Suppressor macrophage (primary cell): ENCODE data around the gene ENOX1.

ENCODE experiments used
- DNase-seq, 4 experiments: peaks; one replicate each; pipeline ENCODE4 v3.0.0-alpha.2; 2020 to 2022

ENOX1 gene

DNA sequence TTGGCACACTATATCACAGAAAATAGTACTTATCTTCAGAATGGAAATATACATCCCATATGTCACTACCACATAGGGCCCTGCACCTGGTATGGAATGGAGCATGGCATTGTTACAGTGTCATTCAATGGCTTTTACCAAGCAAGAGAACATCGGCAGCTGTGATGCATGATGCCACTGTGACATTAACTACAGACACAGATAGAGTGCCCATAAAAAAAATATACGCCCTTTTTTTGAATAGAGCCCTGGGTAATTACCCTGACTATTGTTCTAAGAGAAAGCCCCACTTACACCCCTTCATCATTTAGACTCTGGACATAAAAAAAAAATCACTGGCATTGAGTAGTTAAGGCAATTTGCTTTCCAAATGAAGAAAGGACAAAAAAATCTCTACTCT is 443.1 kb downstream of the ENOX1 start:
- DNase-seq, result no peak

DNA sequence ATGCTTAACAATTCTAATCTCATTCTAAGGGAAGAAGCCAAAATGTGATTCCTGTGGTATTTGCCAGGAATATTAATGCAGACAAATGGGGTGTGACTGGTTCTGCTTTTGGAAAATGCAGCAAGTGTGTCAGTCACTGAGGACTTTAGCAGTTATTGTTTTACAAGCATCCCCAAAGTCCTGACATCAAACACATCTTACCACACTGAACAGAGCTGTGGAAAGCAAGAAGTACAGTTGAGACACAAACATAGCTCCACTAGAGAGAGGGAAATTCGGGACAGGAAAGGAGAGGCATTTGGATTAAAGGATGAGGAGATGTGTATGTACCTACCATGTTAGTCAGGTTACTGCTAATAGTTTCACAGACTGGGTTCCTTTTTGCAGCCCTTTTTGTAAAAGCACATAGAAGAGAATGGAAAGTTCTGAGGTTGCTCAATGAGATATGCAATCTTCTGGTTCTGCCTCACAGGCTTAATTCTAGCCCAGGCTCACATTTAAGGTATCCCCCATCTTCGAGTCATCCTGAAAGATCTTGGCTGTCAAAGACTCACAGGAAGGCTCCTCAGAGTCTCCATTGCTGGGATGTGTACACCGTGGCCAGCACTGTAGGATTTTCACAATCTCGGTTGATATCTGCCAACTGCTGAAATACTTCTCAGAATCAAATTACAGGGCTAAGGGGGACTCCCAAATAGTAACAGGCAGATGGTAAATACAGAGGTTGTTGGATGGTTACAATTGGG is 446.8 kb downstream of the ENOX1 start:
- DNase-seq, result no peak

DNA sequence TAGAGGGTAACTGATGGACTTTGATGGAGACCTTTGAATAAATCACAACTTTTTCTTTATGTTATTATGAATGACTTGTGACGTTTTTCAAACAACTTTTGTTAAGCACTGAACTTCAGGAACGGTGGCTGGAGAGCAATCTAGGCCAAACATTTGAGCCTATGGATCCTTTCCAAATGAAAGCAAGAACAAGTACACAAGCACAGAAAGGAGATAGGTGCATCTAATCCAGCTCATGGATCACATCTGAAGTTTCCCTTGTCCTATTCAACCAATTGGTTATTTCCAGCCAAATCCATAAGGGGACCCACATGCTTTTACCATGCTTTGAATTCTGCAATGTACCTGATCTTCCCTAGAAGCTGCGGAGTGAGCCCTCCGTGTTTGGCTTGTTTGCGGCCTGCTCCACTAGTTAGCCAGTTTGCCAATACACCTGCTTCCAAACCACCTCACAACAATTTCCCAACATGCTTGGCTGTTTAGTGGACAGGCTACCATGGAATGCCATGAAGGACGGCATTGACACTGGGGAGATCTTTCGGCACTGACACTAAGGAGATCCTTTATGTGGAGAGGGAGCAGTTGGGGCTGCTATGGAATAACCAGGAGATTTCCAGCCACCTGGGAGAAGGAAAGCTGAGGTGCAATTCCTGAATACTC is 447.5 kb downstream of the ENOX1 start:
- no peak for DNase-seq

DNA sequence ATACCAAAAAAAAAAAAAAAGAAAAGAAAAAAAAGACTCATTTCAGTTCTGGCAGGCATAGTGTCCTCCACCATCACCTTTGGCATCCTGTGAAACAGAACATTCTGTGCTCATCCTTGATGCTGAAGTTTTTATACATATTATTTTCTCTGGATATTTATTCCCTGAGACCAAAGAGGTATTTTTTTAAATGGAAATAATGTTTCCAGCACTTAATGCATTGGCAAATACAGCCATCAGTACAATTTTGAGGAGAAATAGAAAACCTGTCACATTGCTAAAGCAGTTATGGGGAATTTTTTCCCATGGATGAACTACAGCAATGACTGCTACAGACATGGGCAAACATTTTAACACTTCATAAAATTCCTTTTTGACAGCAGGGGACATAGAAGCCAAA is 451.0 kb downstream of the ENOX1 start:
- no peak for DNase-seq

DNA sequence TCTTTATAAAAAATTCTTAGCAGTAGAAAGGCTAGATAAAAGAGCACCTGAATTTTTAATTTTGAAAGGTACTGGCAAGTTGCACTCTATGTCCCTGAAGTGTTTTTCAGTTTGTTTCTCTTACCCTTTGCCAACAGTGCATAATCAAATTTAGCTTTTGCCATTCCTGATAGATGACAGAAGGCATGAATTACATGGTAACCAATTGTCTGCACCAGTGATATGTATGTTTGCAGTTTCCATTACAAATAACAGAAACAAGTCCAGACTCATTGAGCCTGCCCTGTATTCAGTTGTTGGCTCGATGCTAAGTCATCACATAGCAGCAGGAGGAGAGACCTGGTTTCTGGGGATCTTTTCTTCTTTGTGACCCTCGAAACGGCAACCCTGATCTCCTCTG is 453.6 kb downstream of the ENOX1 start:
- no peak for DNase-seq

DNA sequence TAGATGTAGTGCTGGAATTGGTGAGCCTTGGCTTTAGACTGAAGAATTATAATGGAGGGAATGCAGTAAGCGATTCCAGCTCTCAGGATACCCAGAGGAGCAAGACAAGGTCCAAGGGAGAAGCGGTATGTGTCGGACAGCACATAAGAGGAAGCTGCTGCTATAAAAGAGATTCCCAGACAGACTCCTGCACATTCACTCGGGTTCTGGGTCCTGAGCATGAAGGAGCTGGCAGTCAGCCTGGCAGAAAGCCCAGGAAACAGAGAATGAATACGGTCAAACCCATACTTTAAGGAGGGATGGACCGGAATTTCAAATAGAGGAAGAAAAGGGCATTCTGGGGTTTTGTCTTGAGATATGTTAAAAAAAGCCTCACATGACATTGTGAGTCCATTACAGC is 455.1 kb downstream of the ENOX1 start:
- no peak for DNase-seq

DNA sequence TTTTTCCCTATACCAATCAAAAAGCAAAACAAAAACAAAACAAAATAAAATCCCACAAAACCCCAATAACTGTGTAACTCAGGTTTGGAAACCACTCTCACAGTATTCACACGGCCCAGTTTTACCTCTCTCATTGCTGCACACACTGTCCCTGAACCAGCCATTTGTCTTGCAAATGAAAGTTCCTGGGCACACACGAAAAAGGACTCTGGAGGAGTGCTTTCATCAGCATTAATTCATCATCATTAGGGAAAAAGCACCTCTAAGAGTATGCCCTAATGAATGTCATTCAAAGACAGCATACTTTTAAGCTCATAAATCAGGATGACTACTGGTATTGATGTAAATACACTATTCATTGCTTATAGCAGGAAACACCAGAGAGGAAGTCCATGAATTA is 457.1 kb downstream of the ENOX1 start:
- no peak for DNase-seq

DNA sequence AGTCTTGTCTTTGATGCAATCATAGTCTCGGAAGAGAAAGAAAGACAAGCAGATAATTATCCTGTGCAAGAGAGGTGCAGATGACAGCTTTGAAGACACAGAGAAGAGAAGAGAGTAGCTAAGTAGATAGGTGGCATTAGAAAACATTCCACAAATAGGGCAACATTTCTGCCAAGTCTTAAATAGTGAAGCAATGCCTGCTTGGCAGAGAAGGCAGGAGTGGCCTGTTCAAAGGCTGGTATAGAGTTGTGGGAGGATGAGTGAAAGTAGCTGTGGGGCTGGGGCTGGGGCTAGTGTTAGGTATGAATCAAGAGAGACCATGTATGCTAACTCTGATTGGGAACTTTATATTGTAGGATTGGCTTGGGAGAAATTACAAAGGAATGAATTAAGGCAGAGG is 457.9 kb downstream of the ENOX1 start:
- no peak for DNase-seq

DNA sequence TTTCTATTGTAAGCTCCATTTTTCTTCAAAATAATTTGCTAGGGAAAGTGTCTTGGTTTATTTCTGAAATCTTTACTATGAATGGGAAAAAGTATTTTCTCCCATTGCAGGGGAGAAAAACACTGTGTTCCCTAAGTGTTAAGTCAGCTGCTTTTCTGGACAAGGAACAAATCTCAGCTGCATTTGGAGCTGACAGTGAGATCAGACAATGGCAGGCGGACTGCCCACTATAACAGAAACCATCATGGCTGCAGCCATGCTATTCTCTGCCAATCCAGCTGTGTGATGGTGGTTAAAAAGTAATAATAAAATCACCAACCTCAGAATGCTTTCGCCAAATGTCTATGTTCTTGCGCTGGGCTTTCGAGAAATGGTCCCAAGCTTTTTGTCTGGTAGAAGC is 460.7 kb downstream of the ENOX1 start:
- no peak for DNase-seq

DNA sequence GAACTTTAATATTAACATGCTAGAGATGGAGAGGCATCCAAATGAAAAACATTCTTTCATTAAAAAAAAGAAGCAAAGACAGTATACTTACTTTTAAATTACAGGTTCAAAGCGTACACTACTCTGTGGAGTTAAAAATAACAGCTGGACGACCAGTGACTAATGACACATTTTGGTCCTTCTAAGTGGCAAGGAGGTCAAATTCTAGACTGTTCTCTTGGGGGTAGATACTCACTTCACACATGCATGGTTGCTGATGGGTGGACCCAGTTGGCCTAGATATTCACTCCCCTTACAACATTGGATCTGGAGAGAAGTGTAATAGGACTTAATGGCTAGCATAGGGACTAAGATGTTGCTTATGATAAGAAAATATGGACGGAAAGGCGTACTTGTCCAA is 461.1 kb downstream of the ENOX1 start:
- no peak for DNase-seq

DNA sequence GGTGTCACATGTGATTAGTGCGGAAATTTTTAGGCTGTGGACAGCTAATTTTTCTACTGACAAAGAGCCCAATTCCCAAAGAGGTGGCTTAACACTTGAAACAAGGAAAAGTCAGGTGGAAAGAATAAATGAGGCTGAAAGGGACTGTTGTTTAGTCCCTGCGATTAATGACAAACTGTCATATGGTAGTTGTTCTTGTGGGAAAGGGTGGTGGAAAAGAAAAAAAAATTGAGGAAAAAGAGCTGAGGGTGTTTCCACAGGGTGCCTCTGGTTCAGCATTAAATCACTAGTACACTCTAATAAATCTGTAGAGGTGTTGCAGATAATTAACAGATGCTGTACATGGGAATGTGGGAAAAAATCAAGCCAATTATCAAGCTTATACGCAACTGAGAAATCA is 462.6 kb downstream of the ENOX1 start:
- no peak for DNase-seq

DNA sequence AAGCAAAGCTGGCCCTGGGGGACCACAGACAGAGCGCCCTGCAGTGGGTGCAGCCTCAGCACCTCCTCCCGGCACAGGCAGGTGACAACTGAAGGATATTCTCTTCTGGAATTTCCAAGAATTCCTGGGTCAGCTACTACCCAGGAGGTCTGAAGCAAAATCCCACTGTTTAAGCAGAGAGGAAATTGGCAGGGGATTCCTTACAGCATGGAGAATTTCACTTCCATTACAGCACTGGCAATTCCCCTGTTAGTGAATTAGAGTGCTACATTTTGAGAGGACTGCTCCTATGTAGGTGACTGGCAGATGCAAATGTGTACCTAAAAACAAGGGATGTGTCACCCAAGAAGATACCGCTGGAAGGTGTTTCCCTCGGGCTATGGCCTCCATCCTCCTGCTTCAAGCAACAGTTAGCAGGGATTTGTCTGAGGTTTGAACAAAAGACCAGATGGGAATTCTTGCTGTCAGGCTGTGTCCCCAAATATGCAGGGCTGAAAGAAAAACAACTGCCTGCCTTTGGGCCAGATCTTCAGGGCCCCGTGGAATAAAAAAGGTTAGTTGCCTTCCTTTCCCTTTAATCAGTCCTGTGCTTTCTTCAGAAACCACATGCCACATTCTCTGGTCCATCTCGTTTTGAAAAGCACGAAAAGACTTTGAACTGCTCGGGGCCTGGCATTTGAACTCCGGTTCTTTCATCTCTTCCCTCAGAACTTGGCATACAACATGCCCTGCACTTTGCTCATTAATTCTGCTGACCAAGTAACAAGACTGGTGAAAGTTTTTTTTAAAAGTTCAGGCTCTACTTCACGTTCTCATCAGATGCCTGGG is 466.9 kb downstream of the ENOX1 start:
- DNase-seq, result no peak

DNA sequence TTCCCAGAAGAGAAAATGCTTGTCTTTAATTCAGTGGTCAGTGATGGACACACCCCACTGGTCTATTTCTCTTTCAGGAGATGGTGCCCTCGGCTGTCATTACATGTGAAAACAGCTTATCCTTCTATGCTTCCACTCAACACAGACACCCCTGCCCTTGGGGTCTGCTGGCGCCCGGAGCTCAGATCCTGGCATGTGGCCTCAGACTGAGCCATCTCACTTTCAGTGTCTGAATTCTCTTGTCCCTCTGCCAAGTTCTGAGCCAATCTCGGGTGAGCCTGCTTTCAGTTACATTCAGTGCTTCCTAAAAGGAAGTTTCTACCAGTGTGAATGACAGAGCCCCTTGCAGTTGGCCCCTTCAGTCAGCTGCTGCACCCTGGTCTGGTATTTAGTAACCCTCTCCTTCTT is 469.8 kb downstream of the ENOX1 start:
- DNase-seq, result peak; percentile 29 to 61 (median 56)

DNA sequence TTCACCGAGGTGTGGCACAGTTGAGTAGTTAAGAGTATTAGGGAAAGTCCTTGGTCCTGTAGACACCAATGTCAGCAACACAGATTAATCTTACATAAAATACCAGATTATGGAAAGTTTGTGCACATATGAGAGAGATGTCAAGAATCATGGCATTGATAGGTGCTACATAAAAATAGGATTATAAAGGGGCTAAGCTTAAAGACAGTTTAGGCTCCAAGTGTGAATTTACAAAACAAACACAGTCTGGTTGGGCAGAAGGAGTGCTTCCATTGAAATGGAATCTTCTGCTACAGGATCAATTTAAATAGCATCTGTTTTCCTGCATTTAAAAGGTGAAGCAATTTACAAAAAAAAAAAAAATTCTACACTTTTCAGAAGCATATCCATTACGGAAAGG is 470.5 kb downstream of the ENOX1 start:
- DNase-seq, result no peak

DNA sequence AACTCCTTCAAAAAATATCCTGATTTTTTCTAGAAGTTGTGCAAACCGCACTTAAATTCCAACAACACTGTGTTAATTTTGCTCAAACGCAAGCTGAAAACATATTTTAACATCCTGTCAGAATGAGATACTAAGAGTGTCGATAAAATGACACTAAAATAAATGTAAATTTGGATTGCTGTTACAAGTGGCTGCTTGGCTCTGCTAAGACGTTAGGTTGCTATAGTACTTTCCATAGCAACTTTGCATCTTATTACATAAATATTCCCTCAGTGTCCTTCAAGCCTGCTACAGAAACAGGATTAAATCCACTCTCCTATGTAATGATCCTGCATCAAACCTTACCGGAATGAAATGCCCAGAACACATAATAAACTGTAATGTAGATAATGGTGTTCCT is 471.2 kb downstream of the ENOX1 start:
- DNase-seq, result no peak

DNA sequence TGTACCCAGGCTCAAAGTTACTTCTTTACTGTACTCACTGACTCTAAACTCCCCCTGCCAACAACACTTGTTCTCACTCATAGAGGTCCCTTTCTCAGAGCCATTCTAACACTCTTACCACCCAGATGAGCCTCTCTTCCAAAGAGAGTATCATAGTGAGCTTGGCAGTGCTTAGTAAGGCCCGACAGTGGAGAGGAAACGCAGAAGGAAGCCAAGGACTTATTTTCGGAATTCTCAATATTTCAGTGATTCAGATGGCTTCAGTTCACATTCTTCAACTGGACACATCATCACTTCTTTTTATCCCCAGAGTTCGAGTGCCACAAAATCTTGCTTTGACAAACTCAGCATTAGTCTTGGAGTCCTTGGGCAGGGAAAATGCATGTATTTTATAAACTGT is 477.5 kb downstream of the ENOX1 start:
- no peak for DNase-seq

DNA sequence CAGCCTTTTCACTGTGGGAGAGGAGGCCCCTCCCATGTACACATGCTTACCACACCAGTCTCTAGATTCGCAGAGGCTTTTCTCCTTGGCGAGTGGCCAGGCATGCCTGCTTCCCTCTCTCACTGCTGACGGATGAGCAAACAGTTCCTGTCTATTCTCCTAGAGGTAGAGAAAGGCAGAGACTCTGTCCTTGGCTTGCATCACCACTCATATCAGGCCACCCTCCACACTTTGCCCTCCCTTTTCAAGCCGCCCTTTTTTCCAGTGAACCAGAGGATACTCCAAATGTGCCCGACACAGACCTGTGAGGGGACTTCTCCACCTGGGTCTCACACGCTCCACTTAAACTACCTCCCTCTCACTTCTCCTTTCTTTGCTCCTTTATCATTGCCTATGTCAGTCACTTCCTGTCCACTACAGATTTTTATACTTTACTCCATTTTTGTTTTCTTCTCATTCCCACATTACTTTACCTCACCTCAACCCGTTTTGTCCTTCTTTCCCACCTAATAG is 478.8 kb downstream of the ENOX1 start:
- peak; percentile 93 to 95 (median 95) for DNase-seq

DNA sequence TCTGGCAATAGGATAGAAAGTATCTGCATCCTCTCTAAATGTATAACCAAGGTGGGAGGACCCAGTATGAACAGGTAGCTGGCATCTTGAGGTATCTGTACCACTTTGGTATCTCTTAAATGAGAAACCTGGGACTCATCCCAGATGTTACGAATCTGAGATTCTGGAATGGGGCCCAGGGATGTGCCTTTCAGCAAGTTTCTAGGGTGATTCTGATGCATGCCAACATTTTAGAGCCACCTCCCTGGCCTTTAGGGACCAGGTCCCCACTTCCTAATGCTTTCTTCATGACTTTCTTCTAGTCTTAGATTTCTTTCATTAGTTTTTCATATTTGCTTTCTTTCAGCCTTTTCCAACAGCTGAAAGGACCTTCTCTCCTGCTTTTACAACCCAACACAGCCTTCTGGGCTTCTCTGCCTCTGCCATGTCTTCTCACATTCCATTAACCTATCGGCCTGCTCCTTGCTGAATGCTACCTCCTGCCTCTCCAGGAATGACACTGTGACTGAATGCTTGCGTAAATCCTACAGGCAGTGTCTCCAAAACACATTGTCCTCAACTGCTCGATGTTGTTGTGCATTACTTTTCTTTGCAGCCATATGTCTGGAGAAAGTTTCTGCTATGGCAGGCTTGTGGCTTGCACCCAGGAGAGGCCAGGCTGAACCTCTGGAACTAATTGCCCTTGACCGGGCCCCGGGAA is 479.4 kb downstream of the ENOX1 start:
- no peak for DNase-seq

DNA sequence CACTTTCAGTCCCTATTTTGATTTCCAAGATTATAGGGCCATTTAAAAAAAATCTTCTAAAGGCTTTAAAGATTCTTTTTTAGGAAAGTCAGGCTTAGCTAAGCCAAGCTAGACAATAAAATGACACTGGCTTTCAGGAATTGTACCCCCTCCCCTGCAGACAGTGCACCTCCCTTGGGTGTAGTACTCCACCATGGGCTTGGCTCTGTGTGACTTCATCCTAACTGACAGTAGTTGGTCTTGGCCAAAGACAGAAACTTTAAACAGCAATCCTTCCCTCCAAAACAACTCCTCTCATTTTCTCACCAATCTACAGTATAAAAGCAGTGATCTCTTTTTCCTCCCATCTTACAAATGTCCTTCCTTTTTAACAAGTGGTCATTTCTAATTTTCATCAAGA is 480.4 kb downstream of the ENOX1 start:
- no peak for DNase-seq

DNA sequence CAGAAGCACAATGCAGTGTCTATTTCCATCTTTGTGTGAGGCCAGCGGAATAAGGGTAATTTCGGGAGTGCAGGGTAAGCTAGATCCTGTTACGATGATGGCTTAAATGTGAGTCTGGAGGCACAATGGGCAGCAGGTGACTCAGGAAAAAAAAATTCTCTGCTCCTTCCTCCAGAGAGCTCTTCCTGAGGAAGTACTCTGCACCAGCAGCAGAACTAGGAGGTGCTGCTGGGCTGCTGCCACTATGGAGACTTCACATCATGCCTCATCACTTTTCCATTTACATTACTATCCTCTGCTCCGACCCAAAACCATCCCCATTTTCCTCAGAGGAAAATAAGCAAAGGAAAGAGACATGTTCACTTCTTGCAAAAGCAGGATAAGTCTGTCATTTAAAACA is 481.4 kb downstream of the ENOX1 start:
- peak; percentile 14 to 51 (median 47) for DNase-seq

DNA sequence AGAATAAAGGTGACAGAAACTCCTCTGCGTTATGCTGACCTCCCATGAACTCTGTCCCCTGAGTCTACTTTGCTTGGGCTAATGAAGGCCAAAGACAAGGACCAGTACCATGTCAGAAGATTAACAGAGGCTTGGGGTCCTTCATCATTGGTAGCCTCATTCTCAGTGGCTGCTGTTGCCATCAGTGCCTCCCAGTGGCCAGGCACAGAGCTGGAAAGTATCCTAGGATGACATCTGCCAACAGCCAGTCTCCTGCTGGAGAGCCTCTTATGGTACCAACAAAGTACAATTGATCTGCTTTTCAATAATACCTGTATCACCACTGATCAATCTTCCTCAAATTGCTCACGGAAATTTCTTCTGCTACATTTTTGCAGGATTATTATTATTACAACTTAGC is 481.8 kb downstream of the ENOX1 start:
- DNase-seq, result no peak

DNA sequence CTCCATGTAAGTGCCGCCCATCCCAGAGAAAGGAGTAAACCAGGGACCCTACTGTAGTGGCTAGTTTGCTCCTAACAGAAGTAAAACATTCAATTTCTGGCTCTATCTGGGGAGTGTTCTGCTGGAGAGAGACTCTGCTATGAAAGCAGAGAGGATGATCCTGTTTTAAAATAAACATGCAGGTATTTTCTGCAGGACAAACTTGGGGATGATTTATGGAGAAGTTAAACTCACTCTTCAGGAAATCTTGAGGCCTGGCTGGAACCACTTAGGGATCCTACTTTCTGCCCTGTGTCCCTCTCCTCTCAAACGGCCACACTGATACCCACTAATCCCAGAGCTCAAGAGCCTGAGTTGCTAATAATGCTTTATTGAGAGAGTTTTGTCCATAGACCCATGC is 482.3 kb downstream of the ENOX1 start:
- no peak for DNase-seq
